Naive thymus-derived CD4-positive, alpha-beta T cell (primary cell): ENCODE results near the gene UPK3A. TPM values are rescaled to one million over a fixed set of nuclear protein-coding genes. Genes with fewer than 3 reads are reported as not detected.
A peak's percentile ranks its signal among the peaks of the same experiment; 100 is the strongest.

Source experiments
- ATAC-seq: fragments of 150-1000 bp; cut with Tn5 transposase; 2 replicates; pipeline ENCODE4 v1.10.0; 2021; ENCODE audit warnings: mild to moderate bottlenecking, moderate library complexity
- CTCF ChIA-PET: fragments of 350-600 bp; sonication (Branson Sonifier 250); formaldehyde crosslinking; loops from one replicate; lab custom pipeline; 2021; ENCODE audit warnings: antibody characterized with exemption; lab: Charles Lee
- POLR2A ChIA-PET: fragments of 350-600 bp; sonication (Branson Sonifier 250); formaldehyde crosslinking; loops from one replicate; lab custom pipeline; 2021; ENCODE audit warnings: antibody characterized with exemption, inconsistent platforms; lab: Charles Lee
- DNase-seq, 9 donors: peaks; one replicate each; pipeline versions ENCODE4 v3.0.0 to v3.0.0-alpha.2; 2020 to 2022; ENCODE audit warnings: mixed read lengths in 1 of 9
- H3K27ac ChIP-seq: one replicate; pipeline ENCODE4 v1.7.0; 2013; ENCODE audit warnings: mild to moderate bottlenecking, low read depth, low read length, moderate library complexity
- H3K27me3 ChIP-seq, 2 donors: one replicate each; pipeline ENCODE4 v1.7.0; 2013; ENCODE audit warnings: low read length in 2 of 2, mild to moderate bottlenecking in 2 of 2, moderate library complexity in 2 of 2; ENCODE audit not compliant: control insufficient read depth in 2 of 2, insufficient read depth in 2 of 2
- H3K36me3 ChIP-seq, 3 experiments: 1 replicate in 2 of 3; 2 replicates in 1 of 3; pipeline ENCODE4 v1.7.0; 2013; ENCODE audit warnings: low read length in 3 of 3, mild to moderate bottlenecking in 3 of 3, moderate library complexity in 1 of 3; ENCODE audit not compliant: insufficient read depth in 3 of 3, control insufficient read depth in 2 of 3
- H3K4me1 ChIP-seq, 2 donors: one replicate each; pipeline ENCODE4 v1.7.0; 2013; ENCODE audit warnings: low read length in 2 of 2, mild to moderate bottlenecking in 2 of 2, moderate library complexity in 1 of 2; ENCODE audit not compliant: control insufficient read depth in 2 of 2, insufficient read depth in 2 of 2
- H3K4me3 ChIP-seq: 2 replicates; pipeline ENCODE4 v1.7.0; 2013; ENCODE audit warnings: mild to moderate bottlenecking, low read length
- H3K9me3 ChIP-seq, 3 experiments: 1 replicate in 2 of 3; 2 replicates in 1 of 3; pipeline ENCODE4 v1.7.0; 2013; ENCODE audit warnings: low read length in 3 of 3; ENCODE audit not compliant: control insufficient read depth in 2 of 3
- H3K27ac Mint-ChIP-seq, 9 donors: one replicate each; pipeline ENCODE4 v1.8.0; 2020 to 2022; ENCODE audit warnings: mixed read lengths in 9 of 9, mild to moderate bottlenecking in 8 of 9, moderate library complexity in 5 of 9, inconsistent platforms in 2 of 9
- H3K27me3 Mint-ChIP-seq, 5 donors: one replicate each; pipeline ENCODE4 v1.8.0; 2021 to 2022; ENCODE audit warnings: mixed read lengths in 5 of 5, mild to moderate bottlenecking in 1 of 5
- H3K36me3 Mint-ChIP-seq, 5 donors: one replicate each; pipeline ENCODE4 v1.8.0; 2020 to 2022; ENCODE audit warnings: mixed read lengths in 5 of 5, mild to moderate bottlenecking in 3 of 5, inconsistent platforms in 1 of 5
- H3K4me1 Mint-ChIP-seq, 7 donors: one replicate each; pipeline ENCODE4 v1.8.0; 2020 to 2022; ENCODE audit warnings: mixed read lengths in 7 of 7, mild to moderate bottlenecking in 3 of 7, inconsistent platforms in 1 of 7
- H3K4me3 Mint-ChIP-seq, 10 donors: one replicate each; pipeline ENCODE4 v1.8.0; 2020 to 2022; ENCODE audit warnings: mild to moderate bottlenecking in 10 of 10, mixed read lengths in 10 of 10, moderate library complexity in 6 of 10, inconsistent platforms in 2 of 10
- H3K9me3 Mint-ChIP-seq, 11 donors: one replicate each; pipeline ENCODE4 v1.8.0; 2020 to 2022; ENCODE audit warnings: mixed read lengths in 11 of 11, mild to moderate bottlenecking in 4 of 11, inconsistent platforms in 1 of 11, moderate library complexity in 1 of 11
- intact Hi-C, 2 donors: fragments of 100-400 bp; cut with micrococcal nuclease; formaldehyde crosslinking; loops; one replicate each; pipeline ENCODE4 v1.15.1; 2023
- polyA plus RNA-seq, 2 donors: library from polyadenylated mRNA; unstranded; fragments of 300-500 nt; fragmentation: Illumina TruSeq; gene quantifications; one replicate each; pipeline ENCODE4 v1.2.3, GENCODE V29; 2021
- total RNA-seq, 6 experiments: library from RNA in 5 of 6; stranded (reverse) in 5 of 6; gene quantifications; 1 replicate in 5 of 6; 2 replicates in 1 of 6; pipeline ENCODE4 v1.2.3 and lab custom pipeline; 2021 to 2026

The UPK3A gene
- total and polyA plus RNA-seq, 7 experiments from 2014 or later, result 0.25 to 0.61 TPM; not detected in 5

GRCh38 chr22:45316796-45317526 is 32.2 kb downstream of the UPK3A start:
- Mint-ChIP-seq H3K36me3 (peaks cover 0 to 15% (median 0%) of the 10 kb centered on the region in 5 donors), H3K27me3 (no peaks in the 10 kb centered on the region), H3K4me1 (peaks cover 34 to 100% (median 91%) of the 10 kb centered on the region in 7 donors), H3K4me3 (peak overlapping the region in 3 of 10 donors; percentile 7 to 77 (median 72)), H3K27ac (peak overlapping the region; percentile 98 to 100 (median 99)), H3K9me3 (no peaks in the 10 kb centered on the region)
- no peaks in the 10 kb centered on the region for H3K27me3 ChIP-seq
- ChIA-PET CTCF (no interaction called here), POLR2A (interaction anchor here (0.6 to 1.8 kb wide), 5 partner anchors 8 to 58 kb away, joined by 3 to 7 read pairs (median 5); no protein-coding TSS in a partner anchor)
- no peaks in the 10 kb centered on the region for H3K9me3 ChIP-seq
- DNase-seq (no peak), ATAC-seq (no peak)
- intact Hi-C loops, result loop anchor here (5.0 kb wide), 4 partner anchors 35 to 615 kb away; partner anchors contain the start of genes NUP50 (in 1 of the 2), PRR5 (in 1 of the 2) and UPK3A (in 1 of the 2)
- peak overlapping the region; percentile 92 for H3K27ac ChIP-seq
- peaks cover 32 to 49% of the 10 kb centered on the region in 2 donors for H3K4me1 ChIP-seq
- H3K4me3 ChIP-seq, result no peak overlapping the region
- H3K36me3 ChIP-seq, result peaks cover 0 to 3% (median 0%) of the 10 kb centered on the region in 3 experiments

- peak overlapping the region; percentile 49 for H3K4me3 ChIP-seq
- Mint-ChIP-seq H3K4me1 (peaks cover 36 to 100% (median 91%) of the 10 kb centered on the region in 7 donors), H3K27ac (peak overlapping the region; percentile 98 to 100 (median 99)), H3K36me3 (peaks cover 0 to 19% (median 0%) of the 10 kb centered on the region in 5 donors), H3K9me3 (no peaks in the 10 kb centered on the region), H3K27me3 (no peaks in the 10 kb centered on the region), H3K4me3 (peak overlapping the region; percentile 72 to 88 (median 85))
- intact Hi-C loops, result loop anchor here (1.0 to 5.0 kb wide), 14 partner anchors 8 to 718 kb away; partner anchors contain the start of genes FAM118A (in 2 of the 2), RIBC2 (in 2 of the 2), SMC1B (in 2 of the 2) and KIAA0930 (in 1 of the 2)
- no peaks in the 10 kb centered on the region for H3K27me3 ChIP-seq
- H3K36me3 ChIP-seq, result peaks cover 4 to 8% (median 4%) of the 10 kb centered on the region in 3 experiments
- ChIA-PET POLR2A (interaction anchor here (0.6 to 1.8 kb wide), 7 partner anchors 9 to 145 kb away, joined by 3 to 7 read pairs (median 4); no protein-coding TSS in a partner anchor), CTCF (interaction anchor here (0.6 to 1.7 kb wide), 2 partner anchors 21 to 116 kb away, joined by 3 to 4 read pairs; no protein-coding TSS in a partner anchor)
- ATAC-seq (peak; percentile 49), DNase-seq (peak in 2 of 9 donors; percentile 27 to 77)
- H3K4me1 ChIP-seq, result peaks cover 32 to 56% of the 10 kb centered on the region in 2 donors
- H3K27ac ChIP-seq, result peak overlapping the region; percentile 92
- no peaks in the 10 kb centered on the region for H3K9me3 ChIP-seq
These were observed 32.9 kb downstream of the UPK3A start for GRCh38 chr22:45317551-45318167.

GRCh38 chr22:45318168-45318557 is 33.4 kb downstream of the UPK3A start:
- Mint-ChIP-seq H3K9me3 (no peaks in the 10 kb centered on the region), H3K36me3 (peaks cover 0 to 18% (median 2%) of the 10 kb centered on the region in 5 donors), H3K4me1 (peaks cover 32 to 100% (median 90%) of the 10 kb centered on the region in 7 donors), H3K27me3 (no peaks in the 10 kb centered on the region), H3K27ac (peak overlapping the region; percentile 98 to 100 (median 99)), H3K4me3 (peak overlapping the region; percentile 72 to 88 (median 85))
- ChIA-PET POLR2A (interaction anchor here (1.0 to 1.8 kb wide), 7 partner anchors 8 to 145 kb away, joined by 3 to 7 read pairs (median 5); partner anchors contain the start of gene FAM118A), CTCF (interaction anchor here (0.5 to 1.7 kb wide), 3 partner anchors 21 to 119 kb away, joined by 3 to 4 read pairs (median 3); no protein-coding TSS in a partner anchor)
- Histone ChIP-seq H3K4me3 (peak overlapping the region; percentile 49), H3K9me3 (no peaks in the 10 kb centered on the region), H3K4me1 (peaks cover 32 to 59% of the 10 kb centered on the region in 2 donors), H3K36me3 (peaks cover 4 to 13% (median 8%) of the 10 kb centered on the region in 3 experiments), H3K27ac (peak overlapping the region; percentile 92), H3K27me3 (no peaks in the 10 kb centered on the region)
- DNase-seq (peak; percentile 72 to 98 (median 96)), ATAC-seq (peak; percentile 79)
- intact Hi-C loops, result loop anchor here (1.0 to 5.0 kb wide), 14 partner anchors 9 to 717 kb away; partner anchors contain the start of genes FAM118A (in 2 of the 2), RIBC2 (in 2 of the 2), SMC1B (in 2 of the 2) and KIAA0930 (in 1 of the 2)

- DNase-seq (peak in 8 of 9 donors; percentile 34 to 87 (median 68)), ATAC-seq (peak; percentile 80)
- no peaks in the 10 kb centered on the region for H3K27me3 Mint-ChIP-seq
- H3K4me3 Mint-ChIP-seq, result peak overlapping the region; percentile 72 to 88 (median 85)
- Histone ChIP-seq H3K4me1 (peaks cover 32 to 59% of the 10 kb centered on the region in 2 donors), H3K9me3 (no peaks in the 10 kb centered on the region), H3K27ac (peak overlapping the region; percentile 92), H3K4me3 (peak overlapping the region; percentile 49), H3K27me3 (no peaks in the 10 kb centered on the region), H3K36me3 (peaks cover 8 to 19% (median 14%) of the 10 kb centered on the region in 3 experiments)
- no peaks in the 10 kb centered on the region for H3K9me3 Mint-ChIP-seq
- intact Hi-C loops, result loop anchor here (1.0 to 5.0 kb wide), 14 partner anchors 9 to 717 kb away; partner anchors contain the start of genes FAM118A (in 2 of the 2), RIBC2 (in 2 of the 2), SMC1B (in 2 of the 2) and KIAA0930 (in 1 of the 2)
- ChIA-PET CTCF (interaction anchor here (0.5 to 1.7 kb wide), 3 partner anchors 22 to 119 kb away, joined by 3 to 4 read pairs (median 3); no protein-coding TSS in a partner anchor), POLR2A (interaction anchor here (1.0 to 2.0 kb wide), 7 partner anchors 8 to 146 kb away, joined by 3 to 13 read pairs (median 3); partner anchors contain the start of gene FAM118A)
- peaks cover 5 to 21% (median 8%) of the 10 kb centered on the region in 5 donors for H3K36me3 Mint-ChIP-seq
- H3K4me1 Mint-ChIP-seq, result peaks cover 38 to 100% (median 92%) of the 10 kb centered on the region in 7 donors
- peak overlapping the region; percentile 98 to 100 (median 99) for H3K27ac Mint-ChIP-seq
These were observed 34.0 kb downstream of the UPK3A start for GRCh38 chr22:45318558-45319323.

- POLR2A ChIA-PET, result interaction anchor here (1.0 to 3.9 kb wide), 6 partner anchors 9 to 36 kb away, joined by 3 to 13 read pairs (median 5); partner anchors contain the start of gene FAM118A
- peak overlapping the region; percentile 49 for H3K4me3 ChIP-seq
- no peaks in the 10 kb centered on the region for H3K27me3 Mint-ChIP-seq
- peaks cover 13 to 25% (median 19%) of the 10 kb centered on the region in 3 experiments for H3K36me3 ChIP-seq
- peaks cover 32 to 59% of the 10 kb centered on the region in 2 donors for H3K4me1 ChIP-seq
- no peaks in the 10 kb centered on the region for H3K9me3 ChIP-seq
- peaks cover 7 to 26% (median 13%) of the 10 kb centered on the region in 5 donors for H3K36me3 Mint-ChIP-seq
- CTCF ChIA-PET, result interaction anchor here (1.7 kb wide), 1 partner anchor 22 kb away, joined by 4 read pairs; no protein-coding TSS in a partner anchor
- H3K9me3 Mint-ChIP-seq, result no peaks in the 10 kb centered on the region
- no peaks in the 10 kb centered on the region for H3K27me3 ChIP-seq
- H3K4me3 Mint-ChIP-seq, result peak overlapping the region; percentile 72 to 88 (median 85)
- H3K4me1 Mint-ChIP-seq, result peaks cover 35 to 100% (median 93%) of the 10 kb centered on the region in 7 donors
- intact Hi-C loops, result loop anchor here (2.0 to 5.0 kb wide), 7 partner anchors 21 to 617 kb away; partner anchors contain the start of genes KIAA0930 (in 1 of the 2), NUP50 (in 1 of the 2), PRR5 (in 1 of the 2) and UPK3A (in 1 of the 2)
- peak overlapping the region; percentile 92 for H3K27ac ChIP-seq
- ATAC-seq, result no peak
- peak overlapping the region; percentile 98 to 100 (median 99) for H3K27ac Mint-ChIP-seq
- DNase-seq, result no peak
These were observed 34.6 kb downstream of the UPK3A start for GRCh38 chr22:45319324-45319685.
